ENCODE measurements around the gene TSEN54.

Gene TSEN54

GRCh38 chr17:75542728-75543336 is 26.5 kb downstream of the TSEN54 start:
- no peak for DNase-seq (ENCODE audit: low spot score)

GRCh38 chr17:75544250-75544649 is 27.9 kb downstream of the TSEN54 start:
- no peak for DNase-seq (ENCODE audit: low spot score)

- no peak for DNase-seq (ENCODE audit: low spot score)
Measured at GRCh38 chr17:75546181-75546580, 29.9 kb downstream of the TSEN54 start.

GRCh38 chr17:75547091-75547490 is 30.8 kb downstream of the TSEN54 start:
- no peak for DNase-seq (ENCODE audit: low spot score)

- peak; percentile 38 for DNase-seq (ENCODE audit: low spot score)
Measured at GRCh38 chr17:75548813-75549212, 32.5 kb downstream of the TSEN54 start.

GRCh38 chr17:75549246-75550138 is 33.2 kb downstream of the TSEN54 start:
- peak; percentile 96 for DNase-seq (ENCODE audit: low spot score)

GRCh38 chr17:75550139-75550465 is 33.8 kb downstream of the TSEN54 start:
- no peak for DNase-seq (ENCODE audit: low spot score)

- no peak for DNase-seq (ENCODE audit: low spot score)
Measured at GRCh38 chr17:75551266-75551665, 34.9 kb downstream of the TSEN54 start.

- no peak for DNase-seq (ENCODE audit: low spot score)
Measured at GRCh38 chr17:75552425-75553294, 36.3 kb downstream of the TSEN54 start.

- no peak for DNase-seq (ENCODE audit: low spot score)
Measured at GRCh38 chr17:75553295-75554110, 37.2 kb downstream of the TSEN54 start.

- DNase-seq (ENCODE audit: low spot score) = no peak
Measured at GRCh38 chr17:75555679-75556153, 39.4 kb downstream of the TSEN54 start.

GRCh38 chr17:75557075-75557851 is 40.9 kb downstream of the TSEN54 start:
- DNase-seq (ENCODE audit: low spot score) = peak; percentile 83

GRCh38 chr17:75557852-75558665 is 41.7 kb downstream of the TSEN54 start:
- no peak for DNase-seq (ENCODE audit: low spot score)

GRCh38 chr17:75558666-75559530 is 42.6 kb downstream of the TSEN54 start:
- DNase-seq (ENCODE audit: low spot score) = no peak

- DNase-seq (ENCODE audit: low spot score) = no peak
Measured at GRCh38 chr17:75559958-75560533, 43.7 kb downstream of the TSEN54 start.

- DNase-seq (ENCODE audit: low spot score) = no peak
Measured at GRCh38 chr17:75561927-75562603, 45.7 kb downstream of the TSEN54 start.

- no peak for DNase-seq (ENCODE audit: low spot score)
Measured at GRCh38 chr17:75563063-75563758, 46.9 kb downstream of the TSEN54 start.

All from SW480 (cell line).